GM18868 (cell line): ENCODE data around the gene TMEM255B.
"Not testable (repeated sequence)": the region's sequence is repeated elsewhere in the genome, so short reads cannot be mapped to it uniquely, and the experiment has no call there.

ENCODE experiments used
- ATAC-seq: cut with Tn5 transposase; IDR thresholded peaks from one replicate; pipeline ENCODE4 v1.9.1; 2021; ENCODE audit warnings: mild to moderate bottlenecking, moderate library complexity; ENCODE audit not compliant: unreplicated experiment

Gene TMEM255B

DNA sequence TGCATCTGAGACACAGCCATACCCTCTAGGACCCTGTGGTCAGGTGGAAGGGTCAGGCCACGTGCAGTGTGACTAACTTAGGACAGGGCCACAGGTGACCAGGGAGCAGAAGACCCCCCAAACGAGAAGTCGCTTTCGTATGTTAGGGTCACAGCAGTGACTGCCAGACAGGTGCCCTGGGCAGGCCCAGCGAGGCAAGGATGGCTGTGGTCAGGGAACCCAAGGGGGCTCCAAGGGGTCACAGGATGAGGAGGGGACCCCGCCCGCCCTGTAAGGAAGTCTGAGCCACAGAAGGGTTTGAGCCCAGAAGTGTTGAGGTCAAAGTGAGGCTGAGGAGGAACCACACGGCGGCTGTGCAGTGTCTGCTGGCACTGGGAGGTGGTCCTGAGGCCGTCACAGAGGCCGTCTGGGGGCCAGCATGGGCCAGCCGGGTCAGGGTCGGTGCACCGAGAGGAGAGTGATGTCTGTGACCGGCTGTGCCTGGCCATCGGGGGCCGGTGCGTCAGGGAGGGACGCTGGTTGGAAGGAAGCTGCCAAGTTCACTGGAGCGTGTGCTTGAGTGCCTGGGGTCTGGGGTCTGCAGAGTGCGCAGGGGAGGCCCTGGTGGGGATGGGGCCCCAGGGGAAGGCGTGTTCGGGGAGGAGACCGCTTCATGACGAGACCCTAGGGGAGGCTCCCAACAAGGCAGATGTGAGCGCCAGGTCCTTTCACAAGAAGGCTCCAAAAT is 24.8 kb upstream of the TMEM255B start:
- ATAC-seq, result no peak

DNA sequence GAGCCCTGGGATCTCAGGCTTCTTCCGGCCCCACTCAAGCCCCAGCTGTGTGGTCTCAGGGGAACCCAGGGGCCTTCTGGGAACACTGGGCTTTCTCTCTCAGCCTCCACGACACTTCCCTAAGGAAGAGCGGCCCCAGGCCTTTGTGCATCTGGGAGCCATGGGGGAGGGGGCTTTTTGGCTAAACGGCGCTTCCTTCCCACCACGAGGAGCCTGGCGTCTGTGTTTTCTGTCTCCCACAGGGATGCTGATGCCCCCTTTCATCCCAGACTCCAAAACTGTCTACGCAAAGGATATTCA is 24.2 kb upstream of the TMEM255B start:
- no peak for ATAC-seq

DNA sequence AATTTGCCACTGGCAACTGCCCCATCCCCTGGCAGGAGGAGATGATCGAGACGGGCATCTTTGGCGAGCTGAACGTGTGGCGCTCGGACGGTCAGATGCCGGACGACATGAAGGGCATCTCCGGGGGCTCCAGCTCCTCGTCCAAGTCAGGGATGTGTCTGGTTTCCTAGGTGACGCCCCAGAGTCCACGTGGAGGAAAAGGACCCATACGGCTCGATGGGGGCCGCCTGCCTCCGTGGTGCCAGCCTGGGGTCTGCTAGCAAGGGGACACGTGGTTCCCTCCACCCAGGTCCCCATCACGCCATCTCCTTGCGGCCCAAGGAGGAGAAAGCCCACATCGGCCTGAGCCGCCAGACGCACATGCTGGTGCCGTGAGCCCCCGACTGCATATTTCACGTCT is 23.8 kb upstream of the TMEM255B start:
- ATAC-seq, result no peak

DNA sequence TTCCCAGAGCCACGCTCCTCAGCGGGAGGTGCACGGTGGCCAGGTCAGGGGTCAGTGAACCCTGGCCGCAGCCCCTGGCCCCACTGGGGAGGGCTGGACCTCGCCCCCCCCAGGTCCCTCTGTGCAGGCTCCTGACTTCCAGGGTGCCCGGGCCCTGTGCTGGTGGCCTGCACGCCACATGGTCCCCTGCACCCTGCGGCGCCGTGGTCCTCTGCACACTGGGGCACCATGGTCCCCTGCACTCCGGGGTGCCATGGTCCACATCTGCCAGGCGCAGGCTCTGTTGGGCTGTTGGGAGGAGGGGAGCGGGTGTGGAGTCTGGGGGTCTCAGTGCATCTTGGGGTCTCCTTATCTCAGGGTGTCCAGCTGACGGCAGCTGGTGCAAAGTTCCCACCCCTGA is 23.3 kb upstream of the TMEM255B start:
- no peak for ATAC-seq

DNA sequence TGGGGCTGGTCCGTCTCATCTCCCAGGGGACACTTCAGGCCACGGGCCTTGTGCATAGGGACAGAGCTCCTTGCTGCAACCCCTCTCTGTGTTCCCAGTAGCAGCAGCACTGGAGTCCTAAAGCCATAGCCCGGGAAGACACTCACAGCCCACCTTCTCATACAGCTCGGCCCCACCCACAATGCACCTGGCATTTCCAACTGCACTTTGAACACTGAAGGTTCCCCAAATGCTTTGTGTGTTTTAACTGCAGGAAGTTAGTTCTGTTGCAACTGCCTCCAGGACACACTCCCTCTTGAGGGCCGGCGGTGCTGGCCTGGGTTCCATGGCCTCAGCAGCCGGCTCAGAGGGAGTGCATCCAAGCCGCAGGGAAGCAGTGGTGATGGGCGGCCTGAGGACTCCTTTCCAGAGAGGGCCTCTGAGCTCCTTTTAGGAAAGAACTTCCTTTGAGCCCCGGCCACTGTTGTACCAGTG is 22.7 kb upstream of the TMEM255B start:
- ATAC-seq, result no peak

DNA sequence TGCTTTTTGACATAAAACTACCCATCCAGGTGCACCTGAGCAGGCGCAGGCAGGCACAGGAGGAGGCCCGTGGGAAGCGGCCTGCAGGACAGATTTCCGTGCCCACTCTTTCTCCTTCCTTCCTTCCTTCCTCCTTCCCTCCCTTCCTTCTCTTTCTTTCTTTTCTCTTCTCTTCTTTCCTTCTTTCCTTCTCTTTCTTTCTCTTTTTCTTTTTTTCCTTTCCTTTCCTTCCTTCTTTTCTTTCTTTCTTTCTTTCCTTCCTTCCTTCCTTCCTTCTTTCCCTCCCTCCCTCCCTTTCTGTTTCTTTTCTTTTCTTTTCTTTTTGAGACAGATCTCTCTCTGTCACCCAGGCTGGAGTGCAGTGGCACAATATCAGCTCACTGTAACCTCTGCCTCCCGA is 21.2 kb upstream of the TMEM255B start:
- no peak for ATAC-seq

DNA sequence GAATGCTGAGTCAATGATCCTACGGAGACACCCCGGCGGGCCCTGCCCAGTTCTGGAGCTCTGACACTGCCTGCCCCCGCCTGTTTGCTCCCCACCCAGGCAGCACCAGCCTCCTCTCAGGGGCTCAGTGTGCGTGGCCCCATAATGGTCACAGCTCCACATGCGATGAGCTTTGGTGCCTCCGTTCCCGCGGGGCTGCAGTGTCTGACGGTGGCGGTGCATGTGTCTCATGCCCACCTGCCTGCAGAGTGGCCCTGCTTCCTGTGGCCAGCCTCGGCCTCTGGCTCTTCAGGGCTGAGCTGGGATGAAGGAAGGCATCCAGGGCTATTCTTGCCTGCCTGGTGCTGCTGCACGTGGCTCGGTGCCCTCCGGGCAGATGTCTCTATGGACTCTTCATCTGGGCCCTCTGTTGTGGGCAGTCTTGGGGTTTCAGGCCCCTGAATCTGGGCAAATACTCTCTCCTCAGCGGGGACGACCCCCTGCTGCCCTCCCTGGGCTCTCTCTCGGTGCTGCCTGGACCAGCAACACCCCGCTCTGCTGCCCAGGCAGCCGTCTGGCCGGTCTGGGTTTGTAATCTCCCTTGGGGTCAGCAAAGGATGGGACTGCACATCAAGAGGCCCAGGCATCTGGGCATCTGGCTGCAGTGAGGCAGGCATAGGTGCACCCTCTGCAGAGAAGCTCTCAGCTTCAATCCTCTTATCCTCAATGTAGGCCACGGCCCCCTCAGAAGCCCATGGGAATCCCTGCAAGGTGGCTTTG is 19.3 kb upstream of the TMEM255B start:
- no peak for ATAC-seq

DNA sequence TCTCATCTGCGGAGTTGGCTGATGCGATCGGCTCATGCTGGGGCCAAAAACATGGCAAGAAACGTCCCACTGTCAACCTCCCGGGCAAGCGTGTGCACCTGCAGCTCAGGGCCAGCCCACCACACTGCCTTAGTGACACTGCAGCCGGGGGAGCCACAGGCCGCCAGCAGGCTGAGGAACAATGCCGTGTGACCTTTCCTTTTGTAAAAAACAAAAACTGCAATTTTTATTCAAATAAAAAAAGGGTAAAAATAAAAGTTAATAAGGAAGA is 18.8 kb upstream of the TMEM255B start:
- no peak for ATAC-seq

DNA sequence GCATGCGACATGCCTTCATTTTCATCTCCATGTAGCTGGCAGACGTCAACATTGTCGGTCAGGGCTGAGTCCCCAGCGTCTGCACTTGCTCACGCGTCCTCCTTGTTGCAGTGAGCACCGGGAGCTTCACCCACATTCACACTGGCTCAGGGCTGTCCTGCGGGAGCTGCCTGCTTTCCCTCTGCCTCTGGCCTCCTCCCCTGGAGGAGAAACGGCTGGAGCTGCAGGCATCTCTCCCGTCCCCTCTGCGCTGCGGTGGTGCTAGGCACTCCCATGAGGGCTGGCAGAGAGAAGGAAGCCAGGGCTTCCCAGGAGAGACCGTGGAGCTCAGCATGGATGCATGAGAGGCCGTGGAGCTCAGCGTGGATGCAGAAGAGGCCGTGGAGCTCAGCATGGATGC is 18.4 kb upstream of the TMEM255B start:
- ATAC-seq, result no peak

DNA sequence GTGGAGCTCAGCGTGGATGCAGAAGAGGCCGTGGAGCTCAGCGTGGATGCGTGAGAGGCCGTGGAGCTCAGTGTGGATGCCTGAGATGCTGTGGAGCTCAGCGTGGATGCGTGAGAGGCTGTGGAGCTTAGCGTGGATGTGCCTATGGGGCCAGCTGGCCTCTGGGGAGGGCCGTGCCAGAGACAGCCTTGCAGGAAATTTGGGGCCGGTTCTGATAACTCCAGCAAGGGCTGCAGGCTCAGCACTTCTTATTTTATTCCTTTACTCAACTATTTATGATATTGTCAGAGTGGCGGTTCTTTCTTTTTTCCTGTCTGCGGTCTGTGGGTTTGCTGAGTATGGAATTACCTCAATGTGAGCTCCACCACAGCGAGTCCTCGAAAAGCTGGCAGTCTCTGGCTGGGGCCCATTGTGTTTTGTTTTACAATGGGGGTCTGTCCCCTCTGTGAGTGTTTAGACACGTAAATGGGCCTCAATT is 17.8 kb upstream of the TMEM255B start:
- no peak for ATAC-seq

DNA sequence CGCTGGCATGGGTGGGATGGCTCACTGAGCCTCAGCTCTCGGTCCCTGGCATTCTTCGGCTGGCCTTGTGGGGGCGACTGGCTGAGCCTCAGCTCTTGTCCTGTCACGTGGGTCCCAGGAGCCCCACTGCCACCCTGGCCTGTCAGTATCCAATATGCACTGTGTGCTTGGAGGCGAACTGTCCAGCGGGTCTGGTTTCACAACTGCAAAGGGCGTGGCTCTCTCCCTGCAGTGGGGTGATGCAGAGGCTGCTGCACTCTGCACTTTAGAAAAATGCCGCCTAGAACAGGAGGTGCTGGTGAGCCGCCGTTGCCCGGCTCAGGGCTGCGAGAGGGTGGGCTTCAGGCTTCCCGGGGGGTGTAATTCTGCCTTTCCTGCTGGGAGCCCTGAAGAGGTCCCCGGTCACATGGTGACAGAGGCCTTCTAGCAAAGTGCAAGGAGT is 17.0 kb upstream of the TMEM255B start:
- no peak for ATAC-seq

DNA sequence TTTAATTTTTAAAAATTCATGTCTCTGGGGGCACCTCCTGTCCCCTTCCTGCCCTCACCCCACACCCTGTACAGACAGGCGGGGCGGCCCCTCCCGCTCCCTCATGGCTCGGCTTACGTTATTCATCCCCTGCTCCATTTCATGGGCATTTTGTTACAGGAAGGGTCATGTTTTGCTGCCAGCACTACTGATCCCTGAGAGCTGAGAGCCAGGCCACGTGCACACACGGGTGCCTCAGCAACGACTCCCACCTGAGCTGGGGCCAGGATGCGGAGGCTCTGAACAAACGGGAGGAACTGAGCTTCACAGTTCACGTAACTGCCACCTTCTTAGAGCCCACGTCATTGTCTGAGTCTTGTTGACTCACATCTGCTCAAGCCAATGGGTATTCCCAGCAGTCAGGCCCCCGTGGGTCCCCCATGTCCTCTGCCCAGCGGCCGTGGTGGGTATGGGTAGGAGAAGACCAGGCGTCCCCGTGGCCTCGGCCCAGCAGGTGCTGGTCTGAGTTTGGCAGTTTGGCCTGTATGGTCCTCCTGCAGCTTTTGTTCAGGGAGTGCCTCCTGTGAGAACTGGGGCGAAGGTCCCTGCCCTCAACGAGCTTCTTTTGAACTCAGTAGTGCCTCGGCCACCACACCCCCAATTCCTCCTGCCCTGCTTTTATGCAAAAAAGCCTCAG is 16.4 kb upstream of the TMEM255B start:
- no peak for ATAC-seq

DNA sequence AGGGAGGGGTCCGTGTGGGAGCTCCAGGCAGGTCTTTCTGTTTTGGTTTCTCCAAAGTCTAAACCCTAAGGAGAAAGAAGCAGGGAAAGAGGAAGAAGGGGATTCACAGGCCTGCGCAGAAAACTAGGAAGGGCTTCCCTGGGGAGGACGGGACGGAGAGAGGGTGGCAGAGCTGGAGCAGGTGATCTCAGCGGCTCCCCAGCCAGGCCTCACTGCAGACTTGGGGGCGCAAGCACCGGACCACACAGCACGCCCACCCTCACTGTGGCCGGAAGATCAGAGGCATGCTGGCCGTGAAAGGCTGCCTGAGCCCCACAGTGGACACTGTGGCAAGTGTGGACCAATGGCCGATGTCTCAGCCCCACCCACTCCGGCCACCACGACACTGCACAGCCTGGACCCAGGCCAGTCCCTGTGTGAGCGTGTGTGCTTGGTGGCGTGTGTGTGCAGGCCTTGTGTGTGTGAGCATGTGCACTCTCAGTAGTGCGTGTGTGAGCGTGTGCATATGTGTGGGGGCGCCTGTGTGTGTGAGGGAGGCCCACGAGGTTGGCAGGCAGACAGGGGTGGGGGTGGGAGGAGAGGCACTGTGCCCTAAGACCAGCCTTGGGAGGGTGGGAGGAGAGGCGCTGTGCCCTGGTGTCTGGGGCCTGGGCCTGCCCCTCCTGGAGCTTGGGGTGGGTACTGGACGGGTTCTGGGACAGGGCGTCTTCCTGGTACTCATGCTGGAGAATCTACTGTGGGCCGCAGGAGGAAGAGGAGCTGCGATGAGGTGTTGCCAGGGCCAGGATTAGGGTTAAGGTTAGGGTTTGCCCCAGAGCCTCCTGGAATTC is 15.4 kb upstream of the TMEM255B start:
- no peak for ATAC-seq

DNA sequence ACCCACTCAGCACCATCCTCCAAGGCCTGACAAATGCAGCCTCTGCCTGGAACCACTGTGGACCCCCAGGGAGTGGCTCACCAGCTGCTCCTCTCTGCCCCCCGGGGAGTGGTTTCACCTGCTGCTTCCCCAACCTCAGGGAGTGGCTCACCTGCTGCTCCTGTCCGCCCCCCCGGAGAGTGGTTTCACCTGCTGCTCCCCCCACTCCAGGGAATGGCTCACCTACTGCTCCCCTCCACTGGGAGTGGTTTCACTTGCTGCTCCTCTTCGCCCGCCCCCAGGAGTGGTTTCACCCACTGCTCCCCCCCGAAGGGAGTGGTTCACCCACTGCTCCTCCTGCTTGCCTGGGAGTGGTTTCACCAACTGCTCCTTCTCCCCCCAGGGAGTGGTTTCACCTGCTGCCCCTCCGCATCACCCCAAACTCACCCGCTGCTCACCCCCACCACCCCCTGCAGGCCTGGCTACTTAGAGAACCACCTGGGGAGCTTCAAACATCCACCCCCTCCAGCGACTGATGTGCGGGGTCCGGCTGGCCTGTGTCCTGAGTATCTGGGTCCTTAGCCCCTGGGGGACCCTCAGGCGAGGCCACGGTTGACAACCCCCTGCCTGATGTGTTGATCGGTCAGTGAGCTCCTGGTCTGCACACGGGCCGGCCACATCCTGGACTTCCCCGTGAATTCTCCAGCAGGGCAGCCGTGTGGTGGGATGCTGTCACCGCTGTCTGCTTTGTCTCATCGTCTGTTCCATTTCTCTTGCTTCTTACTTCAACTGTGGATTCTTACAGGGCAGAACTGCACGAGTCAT is 14.6 kb upstream of the TMEM255B start:
- no peak for ATAC-seq

DNA sequence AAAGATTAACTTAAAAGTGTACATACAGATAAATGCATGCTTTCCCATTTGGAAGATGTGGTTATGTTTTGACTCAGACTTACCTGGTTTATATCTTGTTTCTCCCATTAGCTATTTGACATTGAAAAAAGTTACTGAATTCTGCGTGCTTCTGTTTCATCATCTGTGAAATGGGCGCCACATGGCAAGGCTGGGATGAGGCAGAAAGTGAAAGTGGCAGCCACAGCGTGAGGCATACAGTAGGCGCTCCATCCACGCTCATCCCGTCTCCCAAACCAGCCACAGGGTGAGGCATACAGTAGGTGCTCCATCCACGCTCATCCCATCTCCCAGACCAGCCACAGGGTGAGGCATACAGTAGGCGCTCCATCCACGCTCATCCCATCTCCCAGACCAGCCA is 14.0 kb upstream of the TMEM255B start:
- no peak for ATAC-seq

DNA sequence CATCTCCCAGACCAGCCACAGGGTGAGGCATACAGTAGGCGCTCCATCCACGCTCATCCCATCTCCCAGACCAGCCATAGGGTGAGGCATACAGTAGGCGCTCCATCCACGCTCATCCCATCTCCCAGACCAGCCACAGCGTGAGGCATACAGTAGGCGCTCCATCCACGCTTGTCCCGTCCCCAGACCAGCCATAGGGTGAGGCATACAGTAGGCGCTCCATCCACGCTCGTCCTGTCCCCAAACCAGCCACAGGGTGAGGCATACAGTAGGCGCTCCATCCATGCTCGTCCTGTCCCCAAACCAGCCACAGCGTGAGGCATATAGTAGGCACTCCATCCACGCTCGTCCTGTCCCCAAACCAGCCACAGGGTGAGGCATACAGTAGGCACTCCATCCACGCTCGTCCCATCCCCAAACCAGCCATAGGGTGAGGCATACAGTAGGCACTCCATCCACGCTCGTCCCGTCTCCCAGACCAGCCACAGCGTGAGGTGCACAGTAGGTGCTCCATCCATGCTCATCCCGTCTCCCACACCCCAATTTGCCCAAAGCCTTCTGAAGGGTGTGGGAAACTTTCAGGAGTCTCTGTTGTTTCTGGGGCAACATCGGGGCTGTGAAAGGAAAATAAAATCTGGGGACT is 13.4 kb upstream of the TMEM255B start:
- ATAC-seq, result not testable (repeated sequence)

DNA sequence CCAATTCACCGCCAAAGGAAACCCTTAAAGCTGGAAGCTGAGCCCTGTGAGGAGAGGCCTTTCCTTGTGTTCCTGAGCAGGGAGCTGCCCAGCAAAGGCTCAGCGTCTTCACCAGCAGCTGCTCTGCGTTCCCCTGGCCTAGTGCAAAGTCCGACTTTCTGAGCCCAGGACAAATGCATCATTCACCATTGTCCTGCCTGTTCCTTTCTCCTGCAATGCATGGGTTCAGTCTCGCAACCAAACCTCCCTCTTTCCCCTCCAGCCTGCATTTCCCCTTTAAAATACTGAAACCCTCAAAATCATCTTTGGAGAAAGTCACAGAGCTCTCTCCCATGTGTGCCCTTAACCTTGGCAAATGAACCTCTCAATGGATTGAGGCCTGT is 12.9 kb upstream of the TMEM255B start:
- no peak for ATAC-seq

DNA sequence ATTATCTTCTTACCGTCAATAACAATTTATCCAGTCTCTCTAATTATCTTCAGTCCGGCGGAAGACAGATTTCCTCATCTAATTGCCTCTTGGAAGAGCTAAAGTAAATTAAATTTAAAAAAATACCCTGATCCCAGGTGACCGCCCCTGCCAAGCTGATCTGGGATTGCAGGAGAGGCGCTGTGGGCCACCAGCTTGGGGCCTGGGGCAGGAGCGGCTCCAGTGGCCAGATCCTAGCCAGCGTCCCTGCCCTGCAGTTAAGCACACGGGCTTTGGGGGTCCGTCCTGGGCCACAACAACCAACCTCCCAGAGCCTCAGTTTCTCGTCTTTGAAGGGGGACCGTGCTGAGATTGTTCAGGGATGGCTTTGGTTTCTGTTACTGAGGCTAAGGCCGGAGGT is 12.4 kb upstream of the TMEM255B start:
- ATAC-seq, result no peak

DNA sequence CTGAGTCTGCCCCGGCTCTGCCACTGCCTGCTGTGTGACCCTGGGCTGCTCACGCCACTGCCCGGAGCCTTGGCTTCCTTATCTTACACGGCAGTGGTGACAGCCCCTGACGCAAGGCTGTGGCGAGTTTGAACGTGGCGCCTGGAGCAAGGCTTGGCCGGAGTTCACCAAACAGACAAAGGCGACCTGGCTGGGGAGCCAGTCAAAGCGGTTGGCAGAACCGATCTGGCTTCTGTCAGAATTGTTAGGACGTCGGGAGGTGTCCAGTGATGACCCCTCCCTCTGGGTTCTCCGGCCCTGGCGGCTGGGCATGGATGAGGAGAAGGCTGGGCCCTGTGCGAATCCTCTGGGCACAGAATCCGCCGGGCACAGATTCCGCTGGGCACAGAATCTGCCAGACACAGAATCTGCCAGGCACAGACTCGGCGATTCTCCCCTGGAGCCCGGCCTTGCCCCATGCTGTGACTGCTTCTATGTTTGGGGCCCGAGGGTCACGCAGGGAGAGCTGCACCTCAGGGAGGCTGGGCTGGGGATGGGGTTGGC is 11.7 kb upstream of the TMEM255B start:
- no peak for ATAC-seq
